ENCODE data around the gene PCLO.
"Not testable (repeated sequence)": the region's sequence is repeated elsewhere in the genome, so short reads cannot be mapped to it uniquely, and the experiment has no call there.

PCLO gene

GRCh38 chr7:83038787-83039186, 123.9 kb downstream of the PCLO start:
- no peak for DNase-seq

- peak; percentile 65 for DNase-seq
These were observed 125.8 kb downstream of the PCLO start for GRCh38 chr7:83036721-83037380.

- DNase-seq: no peak
These were observed 126.6 kb downstream of the PCLO start for GRCh38 chr7:83036130-83036529.

GRCh38 chr7:83032195-83032594, 130.5 kb downstream of the PCLO start:
- DNase-seq: no peak

GRCh38 chr7:83023817-83024665, 138.6 kb downstream of the PCLO start:
- not testable (repeated sequence) for DNase-seq

GRCh38 chr7:83021032-83021431, 141.7 kb downstream of the PCLO start:
- DNase-seq: no peak

GRCh38 chr7:83020161-83020560, 142.5 kb downstream of the PCLO start:
- no peak for DNase-seq

GRCh38 chr7:83015916-83016315, 146.8 kb downstream of the PCLO start:
- no peak for DNase-seq

- DNase-seq: no peak
These were observed 148.1 kb downstream of the PCLO start for GRCh38 chr7:83014546-83014945.

GRCh38 chr7:83011954-83012353, 150.7 kb downstream of the PCLO start:
- DNase-seq: no peak

GRCh38 chr7:83005410-83005809, 157.3 kb downstream of the PCLO start:
- DNase-seq: no peak

- DNase-seq: no peak
These were observed 161.2 kb downstream of the PCLO start for GRCh38 chr7:83001362-83002040.

- no peak for DNase-seq
These were observed 164.2 kb downstream of the PCLO start for GRCh38 chr7:82998436-82998835.

- DNase-seq: no peak
These were observed 177.4 kb downstream of the PCLO start for GRCh38 chr7:82985144-82985802.

- no peak for DNase-seq
These were observed 182.4 kb downstream of the PCLO start for GRCh38 chr7:82980130-82980788.

- no peak for DNase-seq
These were observed 186.7 kb downstream of the PCLO start for GRCh38 chr7:82975811-82976468.

- no peak for DNase-seq
These were observed 190.5 kb downstream of the PCLO start for GRCh38 chr7:82972135-82972534.

- no peak for DNase-seq
These were observed 197.3 kb downstream of the PCLO start for GRCh38 chr7:82965088-82966036.

- DNase-seq: no peak
These were observed 198.4 kb downstream of the PCLO start for GRCh38 chr7:82964150-82964882.

GRCh38 chr7:82961240-82961639, 201.4 kb downstream of the PCLO start:
- DNase-seq: no peak

Data from DMS153 (cell line).